ENCODE results near the gene PA2G4. TPM values are rescaled to one million over a fixed set of nuclear protein-coding genes. Genes with fewer than 3 reads are reported as not detected.

The PA2G4 gene
- total RNA-seq, 1 experiment from 2014 or later = 184 TPM

DNA sequence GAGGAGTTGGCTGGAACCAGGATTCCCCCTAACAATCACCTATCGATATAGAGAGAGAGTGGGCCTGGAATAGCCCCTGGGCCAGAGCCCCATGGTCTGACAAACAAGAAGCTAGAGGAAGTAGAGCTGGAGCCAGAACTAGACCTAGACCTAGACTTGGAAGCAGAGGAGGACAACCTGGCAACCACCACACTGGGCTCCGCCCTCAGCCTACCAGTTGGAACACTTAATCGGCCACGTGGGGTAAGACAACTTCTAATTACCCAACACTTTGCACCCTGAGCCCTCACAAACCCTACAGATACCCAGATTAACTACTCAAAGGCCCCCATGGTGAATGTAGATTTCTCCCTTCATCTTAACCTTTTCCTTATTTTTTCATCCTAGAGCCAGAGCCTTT, 4.6 kb upstream of the PA2G4 start:
- DNase-seq (ENCODE audit: low read depth) = no peak

DNA sequence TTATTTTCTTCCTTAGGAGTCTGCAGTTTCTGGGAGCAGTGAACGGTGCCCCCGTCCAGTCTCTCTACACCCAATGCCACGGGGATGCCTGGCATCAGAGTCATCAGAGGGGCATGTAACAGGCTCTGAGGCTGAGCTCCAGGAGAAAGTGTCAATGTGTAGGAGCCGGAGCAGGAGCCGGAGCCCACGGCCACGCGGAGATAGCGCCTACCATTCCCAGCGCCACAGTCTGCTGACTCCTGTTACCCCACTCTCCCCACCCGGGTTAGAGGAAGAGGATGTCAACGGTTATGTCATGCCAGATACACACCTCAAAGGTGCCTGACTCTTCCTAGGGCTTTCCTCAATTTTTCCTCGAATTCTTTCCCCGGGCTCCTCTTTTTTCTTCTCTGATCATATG, 3.3 kb upstream of the PA2G4 start:
- no peak for DNase-seq (ENCODE audit: low read depth)

DNA sequence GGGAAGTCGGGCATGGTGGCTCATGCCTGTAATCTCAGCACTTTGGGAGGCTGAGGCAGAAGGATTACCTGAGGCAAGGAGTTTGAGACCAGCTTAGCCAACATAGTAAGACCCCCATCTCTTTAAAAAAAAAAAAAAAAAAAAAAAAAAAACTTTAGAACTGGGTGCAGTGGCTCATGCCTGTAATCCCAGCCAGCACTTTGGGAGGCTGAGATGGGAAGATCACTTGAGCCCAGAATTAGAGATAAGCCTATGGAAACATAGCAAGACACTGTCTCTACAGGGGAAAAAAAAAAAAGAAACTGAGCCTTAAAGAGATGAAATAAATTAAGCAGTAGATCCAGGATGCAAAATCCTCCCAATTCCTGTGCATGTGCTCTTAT, 1.7 kb upstream of the PA2G4 start:
- no peak for DNase-seq (ENCODE audit: low read depth)

DNA sequence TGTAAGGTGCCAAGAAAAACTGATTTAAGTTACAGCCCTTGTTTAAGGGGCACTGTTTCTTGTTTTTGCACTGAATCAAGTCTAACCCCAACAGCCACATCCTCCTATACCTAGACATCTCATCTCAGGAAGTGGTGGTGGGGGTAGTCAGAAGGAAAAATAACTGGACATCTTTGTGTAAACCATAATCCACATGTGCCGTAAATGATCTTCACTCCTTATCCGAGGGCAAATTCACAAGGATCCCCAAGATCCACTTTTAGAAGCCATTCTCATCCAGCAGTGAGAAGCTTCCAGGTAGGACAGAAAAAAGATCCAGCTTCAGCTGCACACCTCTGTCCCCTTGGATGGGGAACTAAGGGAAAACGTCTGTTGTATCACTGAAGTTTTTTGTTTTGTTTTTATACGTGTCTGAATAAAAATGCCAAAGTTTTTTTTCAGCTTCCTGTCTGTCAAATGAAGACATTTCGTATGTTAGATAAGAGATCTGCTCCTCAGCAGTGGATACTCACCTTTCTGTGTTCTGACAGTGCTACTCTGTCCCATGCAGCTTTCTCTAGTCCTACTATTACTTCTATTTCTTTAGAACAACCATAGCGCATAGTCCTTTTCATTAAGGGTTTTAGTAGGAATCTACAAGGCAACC, 1.2 kb upstream of the PA2G4 start:
- DNase-seq (ENCODE audit: low read depth) = no peak

- DNase-seq (ENCODE audit: low read depth) = no peak
Observed at GRCh38 chr12:56103823-56104108, 593 bp upstream of the PA2G4 start.

DNA sequence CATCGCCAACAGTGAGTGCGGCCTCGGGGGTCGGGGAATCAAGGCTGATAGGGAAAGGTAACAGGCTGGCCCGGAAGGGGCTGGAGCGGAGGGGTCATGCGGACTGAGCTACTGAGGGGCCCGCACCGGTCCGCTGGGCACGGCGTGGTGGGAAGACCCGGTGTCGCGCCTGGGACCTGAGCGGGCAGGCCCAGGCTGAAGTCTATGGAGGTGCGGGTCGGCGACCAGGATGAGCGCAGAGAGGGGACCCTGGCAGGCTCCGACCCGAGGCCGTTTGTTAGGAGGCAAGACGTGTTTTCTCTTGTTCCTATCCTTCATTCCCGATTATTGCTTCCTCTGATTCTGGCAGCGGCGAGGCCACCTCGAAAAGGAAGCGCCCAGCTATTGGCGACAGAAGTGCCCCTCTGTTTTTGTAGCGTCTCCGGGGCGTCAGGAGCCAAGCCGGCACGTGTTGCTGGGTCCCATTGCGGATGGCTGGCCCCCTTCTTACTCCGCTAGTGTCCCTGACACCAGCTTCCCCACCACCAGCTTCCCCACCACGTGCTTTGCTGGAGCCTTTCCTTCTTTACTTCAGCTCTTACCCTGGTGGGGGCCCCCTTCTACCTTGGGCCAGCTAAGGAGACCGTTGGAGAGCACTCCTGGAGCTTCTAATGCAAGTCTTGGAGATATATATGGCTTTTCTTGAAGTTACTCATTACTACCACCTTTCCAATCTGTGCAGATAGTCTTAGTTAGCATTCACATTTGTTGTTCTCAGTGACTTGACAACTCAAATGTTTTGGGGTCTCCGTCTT, 653 bp downstream of the PA2G4 start:
- DNase-seq (ENCODE audit: low read depth) = no peak

- no peak for DNase-seq (ENCODE audit: low read depth)
Observed at GRCh38 chr12:56105609-56105902, 1.2 kb downstream of the PA2G4 start.

DNA sequence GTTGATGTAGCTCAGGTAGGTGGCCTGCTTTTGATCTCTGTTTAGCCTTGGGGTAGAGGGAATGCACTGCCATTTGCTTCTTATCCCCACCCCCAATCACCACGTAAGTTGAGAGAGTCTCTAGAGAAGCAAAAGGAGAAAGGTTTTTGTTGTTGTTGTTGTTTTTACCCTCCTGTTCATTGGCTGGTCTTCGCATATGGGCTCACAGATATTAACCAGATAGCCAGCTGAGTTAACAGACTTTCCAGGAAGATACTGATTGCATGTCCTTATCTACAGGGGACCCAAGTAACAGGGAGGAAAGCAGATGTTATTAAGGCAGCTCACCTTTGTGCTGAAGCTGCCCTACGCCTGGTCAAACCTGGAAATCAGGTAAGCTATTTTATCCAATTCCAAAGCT, 2.9 kb downstream of the PA2G4 start:
- no peak for DNase-seq (ENCODE audit: low read depth)

DNA sequence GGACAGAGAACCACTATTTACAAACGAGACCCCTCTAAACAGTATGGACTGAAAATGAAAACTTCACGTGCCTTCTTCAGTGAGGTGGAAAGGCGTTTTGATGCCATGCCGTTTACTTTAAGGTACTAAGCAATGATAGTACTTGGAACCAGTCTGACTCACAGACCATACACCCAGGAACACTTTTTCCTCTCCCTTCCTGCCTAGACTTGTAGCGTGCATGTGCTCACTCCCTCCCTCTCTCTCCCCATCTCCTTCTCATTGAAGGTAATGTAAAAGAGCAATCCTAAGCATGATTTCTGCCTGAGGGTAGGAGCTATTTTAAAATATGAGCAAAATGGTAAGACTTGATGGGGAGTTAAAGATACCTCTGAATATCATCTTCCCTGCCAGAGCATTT, 6.2 kb downstream of the PA2G4 start:
- DNase-seq (ENCODE audit: low read depth) = no peak

- no peak for DNase-seq (ENCODE audit: low read depth)
Observed at GRCh38 chr12:56114084-56114483, 9.7 kb downstream of the PA2G4 start.

GRCh38 chr12:56115329-56115728, 11.0 kb downstream of the PA2G4 start:
- DNase-seq (ENCODE audit: low read depth) = peak; percentile 41

DNA sequence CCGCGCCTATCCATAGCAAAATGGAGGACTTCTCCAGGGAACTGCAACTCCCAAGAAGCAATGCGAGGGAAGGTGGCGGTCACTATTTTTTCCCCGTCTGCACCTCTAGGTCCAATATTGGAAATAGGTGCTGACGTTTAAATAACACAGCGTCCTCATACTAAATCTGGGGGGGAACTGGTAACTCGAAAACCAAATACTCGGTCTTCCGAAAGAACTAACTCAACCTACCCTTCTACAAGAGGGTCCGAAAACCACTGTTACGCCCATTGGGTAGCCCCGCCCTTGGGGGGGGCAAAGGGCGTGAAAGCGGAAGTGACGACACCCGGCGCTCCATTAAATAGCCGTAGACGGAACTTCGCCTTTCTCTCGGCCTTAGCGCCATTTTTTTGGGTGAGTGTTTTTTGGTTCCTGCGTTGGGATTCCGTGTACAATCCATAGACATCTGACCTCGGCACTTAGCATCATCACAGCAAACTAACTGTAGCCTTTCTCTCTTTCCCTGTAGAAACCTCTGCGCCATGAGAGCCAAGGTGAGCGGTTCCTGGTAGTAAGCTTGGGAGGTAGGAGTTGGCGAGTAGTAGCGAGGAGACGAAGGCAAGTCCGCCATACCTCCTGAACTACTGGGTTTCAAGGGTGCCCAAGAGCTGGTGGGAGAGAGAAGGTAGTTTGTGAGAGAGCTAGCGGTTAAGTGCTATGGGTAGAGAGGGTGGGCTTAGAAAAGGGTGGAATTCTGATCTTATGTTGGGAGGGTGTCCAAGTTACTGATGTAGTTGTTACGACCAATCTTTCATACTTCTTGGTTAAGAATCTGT, 12.1 kb downstream of the PA2G4 start, which contains the start of gene RPL41:
Gene RPL41 (plus strand): TSS at position 367 of the 815 bp plus-strand sequence.
- DNase-seq (ENCODE audit: low read depth) = peak; percentile 91

DNA sequence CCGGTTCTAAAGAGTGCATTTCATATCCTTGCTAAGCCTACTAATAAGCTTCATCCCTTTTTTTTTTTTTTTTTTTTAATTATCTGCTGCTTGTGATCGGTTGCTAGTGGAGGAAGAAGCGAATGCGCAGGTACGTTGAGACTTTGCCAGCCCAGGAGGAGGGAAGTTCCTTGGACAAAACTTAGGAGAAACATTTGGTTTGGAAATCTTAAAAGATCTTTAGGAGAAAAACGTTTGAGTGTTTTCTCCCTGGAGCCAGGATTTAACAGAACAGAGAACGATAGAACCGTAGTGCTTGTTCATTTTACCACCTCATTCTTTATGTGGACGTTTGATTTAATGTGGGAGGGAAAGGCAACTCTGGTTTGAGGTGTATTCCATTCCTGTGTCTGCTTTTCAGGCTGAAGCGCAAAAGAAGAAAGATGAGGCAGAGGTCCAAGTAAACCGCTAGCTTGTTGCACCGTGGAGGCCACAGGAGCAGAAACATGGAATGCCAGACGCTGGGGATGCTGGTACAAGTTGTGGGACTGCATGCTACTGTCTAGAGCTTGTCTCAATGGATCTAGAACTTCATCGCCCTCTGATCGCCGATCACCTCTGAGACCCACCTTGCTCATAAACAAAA, 12.8 kb downstream of the PA2G4 start:
- peak; percentile 25 for DNase-seq (ENCODE audit: low read depth)

DNA sequence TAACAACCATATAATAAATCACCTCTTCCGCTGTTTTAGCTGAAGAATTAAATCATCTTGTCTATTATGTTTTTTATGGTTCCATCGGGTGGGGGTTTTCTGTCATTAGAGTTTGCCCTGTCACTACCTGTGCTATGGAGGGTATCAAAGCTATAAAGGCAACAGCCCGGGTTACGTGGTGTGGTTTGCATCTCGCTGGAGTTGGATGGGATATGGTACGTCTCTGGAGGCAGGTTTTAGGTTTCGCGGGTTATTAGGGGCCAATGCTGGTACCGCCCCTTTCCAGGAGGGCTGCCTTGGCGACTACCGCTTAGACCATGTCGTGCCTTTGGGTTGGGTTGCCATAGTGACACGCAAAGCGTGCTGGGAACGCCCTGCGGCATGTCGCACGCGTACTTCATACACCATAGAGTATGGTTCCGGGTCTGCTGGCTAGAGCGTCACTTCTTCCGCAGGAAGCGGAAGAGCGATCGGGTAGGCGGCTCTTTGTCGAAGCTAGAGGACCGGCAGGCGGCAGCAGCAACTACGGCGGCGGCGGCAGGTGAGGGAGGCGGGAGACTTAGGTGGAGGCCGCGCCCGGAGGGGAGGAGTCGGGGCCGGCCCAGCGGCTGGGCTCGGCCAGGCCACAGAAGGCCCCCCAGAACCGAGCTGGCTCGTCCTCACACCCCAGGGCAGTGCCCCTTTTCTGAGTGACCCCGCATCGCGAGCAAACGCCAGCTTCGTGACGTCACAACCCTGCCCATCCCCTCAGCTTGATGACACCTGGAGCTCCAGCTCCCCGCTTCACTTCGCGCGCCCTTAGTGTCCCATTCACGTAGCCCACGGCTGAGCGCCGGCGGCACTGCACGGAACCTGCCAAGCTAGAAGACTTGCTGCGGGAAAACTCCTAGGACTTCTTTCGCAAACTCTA, 13.7 kb downstream of the PA2G4 start, which contains the start of gene ZC3H10:
Gene ZC3H10 (plus strand): TSS at position 489 of the 910 bp plus-strand sequence. CDS start 2,297 bp downstream, outside the sequence.
- peak; percentile 98 for DNase-seq (ENCODE audit: low read depth)

DNA sequence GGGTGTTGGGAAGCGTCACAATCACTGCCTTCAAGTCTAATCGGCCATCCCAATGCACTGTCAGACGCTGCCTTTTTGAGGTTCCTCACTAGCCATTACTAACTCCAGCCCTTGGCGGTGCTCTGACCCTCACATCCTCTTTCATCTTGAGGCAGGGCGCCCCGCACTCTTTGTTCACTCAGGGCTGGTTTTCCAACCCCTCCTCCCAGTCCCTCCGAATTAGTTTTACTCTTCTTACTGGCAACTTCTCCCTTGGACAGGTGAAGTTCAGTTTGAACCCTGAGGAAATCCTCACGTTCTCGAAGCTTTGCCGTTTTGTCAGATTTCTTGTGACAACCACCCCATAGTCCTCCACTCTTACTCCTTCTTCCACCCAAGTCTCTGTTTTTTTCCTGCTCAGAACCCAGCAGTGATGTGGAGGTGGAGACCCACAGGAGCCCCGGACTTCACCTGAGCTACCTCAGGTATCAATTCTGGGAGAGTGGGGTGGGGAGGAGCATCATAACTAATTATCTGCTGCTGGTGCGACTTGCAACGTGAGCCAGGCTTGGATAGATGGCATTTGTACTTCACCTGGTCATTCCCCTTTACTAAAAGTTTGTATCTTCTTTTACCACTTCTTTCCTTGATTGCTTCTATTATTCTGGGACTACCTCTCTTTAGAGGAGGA, 14.5 kb downstream of the PA2G4 start:
- no peak for DNase-seq (ENCODE audit: low read depth)

DNA sequence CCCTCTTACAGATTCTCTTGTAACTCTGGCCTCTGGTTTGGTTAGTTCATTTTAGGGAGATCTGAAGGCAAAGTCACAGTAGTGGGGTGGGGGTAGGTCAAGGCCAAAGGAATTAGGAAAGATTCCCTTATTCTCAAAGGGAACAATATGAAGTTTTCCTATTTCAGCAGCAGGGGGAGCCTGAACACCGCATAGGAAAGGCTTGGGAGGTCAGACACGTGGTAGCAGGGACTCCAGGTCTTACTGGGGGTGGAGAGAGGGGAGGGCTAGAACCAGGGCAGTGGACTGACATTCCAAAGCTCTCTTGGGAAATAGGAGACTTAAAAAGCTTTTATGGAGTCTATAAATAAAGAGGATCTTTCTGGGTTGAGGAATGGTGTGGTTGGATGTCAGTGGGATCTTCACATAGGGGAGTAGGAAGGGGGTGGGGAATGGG, 15.0 kb downstream of the PA2G4 start:
- DNase-seq (ENCODE audit: low read depth) = peak; percentile 89

- peak; percentile 59 for DNase-seq (ENCODE audit: low read depth)
Observed at GRCh38 chr12:56120158-56120846, 15.9 kb downstream of the PA2G4 start.

DNA sequence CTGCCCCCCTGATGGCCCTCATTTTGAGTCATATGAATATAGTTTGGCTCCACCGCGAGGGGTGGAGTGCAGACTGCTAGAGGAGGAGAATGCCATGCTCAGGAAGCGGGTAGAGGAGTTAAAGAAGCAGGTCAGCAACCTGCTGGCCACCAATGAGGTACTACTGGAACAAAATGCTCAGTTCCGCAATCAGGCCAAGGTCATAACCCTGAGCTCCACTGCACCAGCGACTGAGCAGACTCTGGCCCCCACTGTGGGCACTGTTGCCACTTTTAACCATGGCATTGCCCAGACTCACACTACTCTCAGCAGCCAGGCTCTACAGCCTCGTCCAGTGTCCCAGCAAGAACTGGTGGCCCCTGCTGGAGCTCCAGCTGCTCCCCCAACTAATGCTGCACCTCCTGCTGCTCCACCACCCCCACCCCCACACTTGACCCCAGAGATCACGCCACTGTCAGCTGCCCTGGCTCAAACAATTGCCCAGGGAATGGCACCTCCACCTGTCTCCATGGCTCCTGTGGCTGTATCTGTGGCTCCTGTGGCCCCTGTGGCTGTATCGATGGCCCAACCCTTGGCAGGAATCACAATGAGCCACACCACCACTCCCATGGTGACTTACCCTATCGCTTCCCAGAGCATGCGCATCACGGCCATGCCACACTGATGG, 17.0 kb downstream of the PA2G4 start:
- no peak for DNase-seq (ENCODE audit: low read depth)

- DNase-seq (ENCODE audit: low read depth) = no peak
Observed at GRCh38 chr12:56122637-56123036, 18.3 kb downstream of the PA2G4 start.

- DNase-seq (ENCODE audit: low read depth) = no peak
Observed at GRCh38 chr12:56124133-56124532, 19.8 kb downstream of the PA2G4 start.
